Measurements from ENCODE around the gene KIAA0825. TPM values are rescaled to one million over a fixed set of nuclear protein-coding genes. Genes with fewer than 3 reads are reported as not detected.

KIAA0825 gene
- total RNA-seq, 1 experiment from 2014 or later: 1.6 TPM

DNA sequence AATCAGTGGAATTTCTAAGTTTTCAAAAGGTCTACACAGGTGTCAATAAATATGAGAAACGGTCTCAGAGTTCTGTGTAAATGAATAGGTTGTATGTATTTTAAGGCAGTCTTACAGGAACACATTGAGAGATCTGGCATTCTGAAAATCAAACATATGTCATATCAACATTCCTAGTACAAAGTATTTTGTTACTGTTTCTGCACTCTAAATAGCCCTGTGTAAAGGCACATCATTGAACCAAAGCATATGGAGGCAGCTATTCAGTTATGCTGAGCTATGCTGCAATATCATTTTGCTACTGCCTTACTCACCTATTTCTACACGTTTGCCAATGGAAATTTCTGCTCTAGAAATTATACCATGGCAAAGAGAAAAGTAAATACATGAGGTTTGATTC is 379.1 kb downstream of the KIAA0825 start:
- DNase-seq (ENCODE audit: low read depth, low spot score): no peak
- intact Hi-C loops (cut with micrococcal nuclease; ENCODE audit: unreplicated experiment): no loop called here
- TF ChIP-seq CTCF (IDR thresholded peaks at IDR 0.05) (no peak), REST (IDR thresholded peaks at IDR 0.05; ENCODE audit: insufficient read depth in 1 of 2, low read depth in 2 of 2, low read length in 1 of 2) (no peak), TCF7L2 (IDR thresholded peaks at IDR 0.05; ENCODE audit: low read depth, low read length) (no peak), POLR2AphosphoS5 (IDR thresholded peaks at IDR 0.05; ENCODE audit: low read depth, low read length) (no peak), SIN3A (IDR thresholded peaks at IDR 0.05; ENCODE audit: borderline replicate concordance, insufficient read depth, low read depth, low read length) (no peak)
- no peak for ATAC-seq
- no TSS peak for BruUV-seq (replicated peaks)
- Histone ChIP-seq H3K4me3 (ENCODE audit: low read depth in 2 of 2, low read length in 2 of 2) (no peak overlapping the region), H3K9me3 (ENCODE audit: control insufficient read depth, insufficient read depth, low read depth, low read length) (no peaks in the 10 kb centered on the region), H3K4me1 (ENCODE audit: control insufficient read depth, insufficient read depth, low read length) (no peaks in the 10 kb centered on the region), H3K27me3 (ENCODE audit: control insufficient read depth, insufficient read depth, low read length) (peaks cover 9% of the 10 kb centered on the region; the same call in 1 of the 2 replicates), H3K36me3 (ENCODE audit: control insufficient read depth, insufficient read depth, low read length) (no peaks in the 10 kb centered on the region), H3K27ac (ENCODE audit: low read length) (no peak overlapping the region)
- CTCF ChIA-PET: no interaction called here
- POLR2A ChIA-PET: no interaction called here
- in situ Hi-C loops (cut with HindIII; ENCODE audit: low pct_unique_long_range_greater_than_20kb, low sequenced_read_pairs): no loop called here

GRCh38 chr5:94234987-94235386 is 383.4 kb downstream of the KIAA0825 start:
- Histone ChIP-seq H3K9me3 (ENCODE audit: control insufficient read depth, insufficient read depth, low read depth, low read length) (no peaks in the 10 kb centered on the region), H3K36me3 (ENCODE audit: control insufficient read depth, insufficient read depth, low read length) (no peaks in the 10 kb centered on the region), H3K27me3 (ENCODE audit: control insufficient read depth, insufficient read depth, low read length) (0 out of 2 replicates have a peak, but pooled peaks cover 5% of the 10 kb centered on the region), H3K4me3 (ENCODE audit: low read depth in 2 of 2, low read length in 2 of 2) (no peak overlapping the region), H3K4me1 (ENCODE audit: control insufficient read depth, insufficient read depth, low read length) (no peaks in the 10 kb centered on the region), H3K27ac (ENCODE audit: low read length) (no peak overlapping the region)
- CTCF ChIA-PET: no interaction called here
- POLR2A ChIA-PET: no interaction called here
- TF ChIP-seq SIN3A (IDR thresholded peaks at IDR 0.05; ENCODE audit: borderline replicate concordance, insufficient read depth, low read depth, low read length) (no peak), REST (IDR thresholded peaks at IDR 0.05; ENCODE audit: insufficient read depth in 1 of 2, low read depth in 2 of 2, low read length in 1 of 2) (no peak), POLR2AphosphoS5 (IDR thresholded peaks at IDR 0.05; ENCODE audit: low read depth, low read length) (no peak), CTCF (IDR thresholded peaks at IDR 0.05) (no peak), TCF7L2 (IDR thresholded peaks at IDR 0.05; ENCODE audit: low read depth, low read length) (no peak)
- in situ Hi-C loops (cut with HindIII; ENCODE audit: low pct_unique_long_range_greater_than_20kb, low sequenced_read_pairs) (no loop called here), intact Hi-C loops (cut with micrococcal nuclease; ENCODE audit: unreplicated experiment) (no loop called here)
- DNase-seq (ENCODE audit: low read depth, low spot score) (no peak), ATAC-seq (no peak)
- no TSS peak for BruUV-seq (replicated peaks)

All from Panc1 (cell line).